ENCODE data around the gene DIDO1.
"Not testable (repeated sequence)": the region's sequence is repeated elsewhere in the genome, so short reads cannot be mapped to it uniquely, and the experiment has no call there.

Gene DIDO1

GRCh38 chr20:62852841-62853240 lies 73.5 kb downstream of the DIDO1 start:
- no peak for DNase-seq

- no peak for DNase-seq
These were observed 74.1 kb downstream of the DIDO1 start for GRCh38 chr20:62852196-62852595.

- DNase-seq: no peak
These were observed 75.9 kb downstream of the DIDO1 start for GRCh38 chr20:62850333-62850974.

- no peak for DNase-seq
These were observed 76.9 kb downstream of the DIDO1 start for GRCh38 chr20:62849431-62849830.

- not testable (repeated sequence) for DNase-seq
These were observed 77.4 kb downstream of the DIDO1 start for GRCh38 chr20:62848917-62849316.

GRCh38 chr20:62846166-62846890 lies 80.0 kb downstream of the DIDO1 start:
- no peak for DNase-seq

- DNase-seq: no peak
These were observed 80.7 kb downstream of the DIDO1 start for GRCh38 chr20:62845416-62846160.

- DNase-seq: no peak
These were observed 82.1 kb downstream of the DIDO1 start for GRCh38 chr20:62844182-62844581.

- DNase-seq: no peak
These were observed 82.6 kb downstream of the DIDO1 start for GRCh38 chr20:62843656-62844055.

- no peak for DNase-seq
These were observed 84.5 kb downstream of the DIDO1 start for GRCh38 chr20:62841705-62842212.

- peak in 2 of 3 experiments; percentile 26 to 46 for DNase-seq
These were observed 85.8 kb downstream of the DIDO1 start for GRCh38 chr20:62840244-62841197.

- no peak for DNase-seq
These were observed 86.5 kb downstream of the DIDO1 start for GRCh38 chr20:62839816-62840215.

GRCh38 chr20:62839261-62839660 lies 87.0 kb downstream of the DIDO1 start:
- no peak for DNase-seq

- DNase-seq: no peak
These were observed 88.0 kb downstream of the DIDO1 start for GRCh38 chr20:62838128-62838891.

- DNase-seq: no peak
These were observed 88.5 kb downstream of the DIDO1 start for GRCh38 chr20:62837790-62838127.

GRCh38 chr20:62836967-62837490 lies 89.3 kb downstream of the DIDO1 start:
- DNase-seq: no peak

- no peak for DNase-seq
These were observed 90.1 kb downstream of the DIDO1 start for GRCh38 chr20:62835931-62836861.

GRCh38 chr20:62834967-62835730 lies 91.2 kb downstream of the DIDO1 start:
- peak in 1 of 3 experiments; percentile 44 for DNase-seq

- no peak for DNase-seq
These were observed 93.3 kb downstream of the DIDO1 start for GRCh38 chr20:62832951-62833391.

Data from NCI-H1417 (cell line).